Inferior parietal cortex (tissue), 1 donor: ENCODE data around the gene RPS16.
A peak's percentile ranks its signal among the peaks of the same experiment; 100 is the strongest.

Experiments
- DNase-seq: peaks from one replicate; pipeline ENCODE4 v3.0.0-alpha.2; 2016; ENCODE audit errors: extremely low spot score

Gene RPS16

DNA sequence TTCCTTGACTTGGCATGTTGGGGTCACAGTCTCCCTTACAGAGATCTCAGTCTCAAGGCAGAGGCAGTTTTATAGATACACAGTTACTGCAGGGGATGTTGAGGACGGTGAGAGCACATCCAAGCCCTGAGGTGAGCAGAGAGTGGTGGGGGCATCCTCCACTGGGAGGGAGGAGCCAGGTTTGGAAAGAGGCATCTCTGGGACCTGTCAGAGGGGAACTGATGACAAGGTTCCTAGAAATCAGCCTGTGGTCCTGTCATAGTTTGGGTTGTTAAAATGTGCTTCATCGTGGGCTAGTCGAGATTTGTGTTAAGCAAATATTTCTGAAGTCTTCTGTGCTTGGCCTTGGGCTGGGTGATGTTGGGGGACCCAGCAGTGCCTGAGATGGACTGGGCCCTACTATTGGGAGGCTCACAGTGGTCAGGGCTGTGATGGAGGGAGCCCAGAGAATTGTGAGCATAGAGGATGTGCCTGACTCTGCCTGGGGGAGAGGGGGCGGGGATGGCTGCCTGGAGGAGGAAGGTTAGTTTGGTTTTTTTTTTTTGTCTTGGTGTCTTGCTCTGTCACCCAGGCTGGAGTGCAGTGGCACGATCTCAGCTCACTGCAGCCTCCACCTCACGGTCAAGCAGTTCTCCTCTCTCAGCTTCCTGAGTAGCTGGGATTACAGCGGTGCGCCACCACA is 13.5 kb upstream of the RPS16 start:
- no peak for DNase-seq

GRCh38 chr19:39448271-39448670 is 12.5 kb upstream of the RPS16 start:
- no peak for DNase-seq

- no peak for DNase-seq
Measured at GRCh38 chr19:39446365-39447084, 10.8 kb upstream of the RPS16 start.

- peak; percentile 98 for DNase-seq
Measured at GRCh38 chr19:39445196-39446111, 9.7 kb upstream of the RPS16 start, which contains the start of gene SUPT5H. SUPT5H (plus strand) TSS chr19:39445582; CDS start chr19:39445891, 309 bp downstream.

DNA sequence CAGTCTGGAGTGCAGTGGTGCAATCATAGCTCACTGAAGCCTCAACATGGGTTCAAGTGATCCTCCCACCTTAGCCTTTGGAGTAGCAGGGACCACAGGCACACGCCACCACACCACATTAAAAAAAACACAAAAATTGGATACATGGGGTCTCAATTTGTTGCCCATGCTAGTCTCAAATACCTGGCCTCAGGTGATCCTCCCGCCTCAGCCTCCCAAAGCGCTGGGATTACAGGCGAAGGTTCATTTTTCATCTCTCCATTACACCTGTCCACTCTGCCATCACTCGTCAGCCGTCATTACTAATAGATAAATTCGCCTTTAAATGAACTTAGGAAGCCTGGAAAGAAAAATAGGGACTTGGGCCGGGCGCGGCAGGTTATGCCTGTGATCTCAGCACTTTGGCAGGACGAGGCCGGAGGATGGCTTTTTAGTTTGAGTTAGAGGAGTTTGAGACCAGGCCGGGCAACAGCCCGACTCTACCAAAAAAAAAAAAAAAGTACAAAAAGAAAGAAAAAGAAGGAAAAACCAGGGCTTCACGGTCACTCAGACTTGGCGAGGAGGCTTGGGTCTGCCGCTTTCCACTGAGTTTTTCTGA is 8.9 kb upstream of the RPS16 start:
- DNase-seq = no peak

GRCh38 chr19:39438270-39438934 is 2.7 kb upstream of the RPS16 start:
- no peak for DNase-seq

DNA sequence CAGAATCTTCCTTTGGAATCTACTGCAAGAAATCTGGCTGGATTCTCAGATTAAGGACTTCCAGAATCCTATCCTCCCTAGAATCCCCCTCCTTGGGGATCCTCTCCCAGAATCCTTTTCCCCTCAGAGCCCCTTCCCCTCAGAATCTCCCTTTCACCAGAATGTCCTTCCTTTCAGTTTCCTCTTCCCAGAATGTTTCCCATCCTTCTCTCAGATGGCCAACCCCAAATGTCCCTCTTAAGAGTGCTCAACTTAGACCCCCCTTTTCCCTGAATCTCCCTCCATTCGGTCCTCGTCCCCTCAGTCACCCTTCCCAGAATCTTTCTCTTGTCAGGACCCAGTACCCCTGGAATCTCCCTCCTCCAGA is 584 bp upstream of the RPS16 start:
- no peak for DNase-seq

DNA sequence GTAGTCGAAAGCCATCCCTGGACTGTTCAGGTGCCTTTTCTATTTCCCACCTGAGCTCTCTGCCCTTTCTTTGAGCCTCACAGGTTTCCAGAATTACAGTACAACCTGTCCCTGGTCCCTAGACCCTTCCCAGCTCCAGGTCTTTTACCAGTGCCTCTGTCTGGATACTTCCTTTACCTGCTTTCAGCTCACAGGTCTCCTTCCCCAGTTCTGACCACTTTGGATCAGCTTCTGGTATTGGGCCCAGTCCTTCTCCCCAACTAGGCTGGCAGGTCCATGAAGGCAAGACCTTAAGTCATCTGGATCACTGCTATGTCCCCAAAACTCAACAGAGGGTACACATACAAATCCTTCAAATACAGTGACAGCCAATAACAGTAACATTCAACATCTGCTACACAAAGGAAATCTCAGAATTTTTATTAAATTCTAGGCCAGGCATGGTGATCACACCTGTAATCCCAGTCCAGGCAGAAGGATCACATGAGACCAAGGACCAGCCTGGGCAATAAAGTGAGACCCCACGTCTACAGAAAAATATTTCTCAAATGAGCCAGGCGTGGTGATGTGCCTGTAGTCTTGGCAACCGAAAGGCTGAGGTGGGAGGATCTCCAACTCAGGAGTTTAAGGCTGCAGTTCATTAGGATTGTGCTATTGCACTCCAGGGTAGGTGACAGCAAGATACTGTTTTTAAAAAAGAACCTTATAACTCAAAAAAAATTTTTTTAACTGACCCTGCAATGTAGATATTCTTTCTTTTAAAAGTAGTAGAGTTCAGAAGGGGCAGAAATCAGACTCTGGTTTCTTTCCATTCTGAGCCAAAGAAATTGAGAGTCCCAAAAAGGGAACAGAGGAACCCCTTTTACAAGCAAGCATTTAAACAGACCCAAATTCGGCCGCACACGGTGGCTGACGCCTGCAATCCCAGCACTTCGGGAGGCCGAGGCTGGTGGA is 1.3 kb downstream of the RPS16 start:
- DNase-seq = no peak

DNA sequence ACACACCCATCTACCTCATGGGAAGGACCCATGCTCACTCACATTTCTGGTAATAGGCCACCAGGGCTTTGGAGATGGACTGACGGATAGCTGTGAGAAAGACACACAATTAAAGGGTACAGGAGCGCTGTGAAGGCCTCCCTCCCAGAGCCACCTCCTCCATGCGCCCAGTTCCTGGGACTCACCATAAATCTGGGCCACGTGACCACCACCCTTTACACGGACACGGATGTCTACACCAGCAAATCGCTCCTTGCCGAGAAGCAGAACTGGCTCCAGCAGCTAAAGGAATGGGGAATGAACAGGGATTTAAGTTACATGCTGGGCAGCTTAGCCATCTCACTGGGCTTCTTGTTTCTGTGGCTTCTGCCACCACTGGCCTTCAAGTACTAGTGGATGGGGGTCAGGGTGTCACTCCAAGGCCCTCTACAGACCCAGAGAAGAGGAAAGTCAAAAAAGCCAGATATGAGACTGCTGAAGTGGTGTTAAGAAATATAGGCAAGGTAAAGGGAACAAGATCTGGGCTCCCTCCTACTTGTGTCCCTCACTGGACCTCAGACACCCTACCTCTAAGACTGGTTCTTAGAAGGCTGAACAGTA is 2.2 kb downstream of the RPS16 start:
- DNase-seq = no peak

DNA sequence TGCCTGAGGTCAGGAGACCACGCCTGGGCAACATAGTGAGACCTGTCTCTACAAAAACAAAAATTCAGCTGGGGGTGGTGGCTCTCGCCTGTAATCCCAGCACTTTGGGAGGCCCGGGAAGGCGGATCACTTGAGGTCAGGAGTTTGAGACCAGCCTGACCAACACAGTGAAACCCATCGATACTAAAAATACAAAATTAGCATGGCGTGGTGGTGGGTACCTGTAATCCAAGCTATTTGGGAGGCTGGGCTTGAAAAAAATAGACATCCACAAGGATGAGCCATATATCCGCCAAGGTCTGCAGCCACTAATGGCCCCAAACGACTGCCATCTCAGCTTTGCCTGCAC is 3.1 kb downstream of the RPS16 start:
- DNase-seq = no peak

DNA sequence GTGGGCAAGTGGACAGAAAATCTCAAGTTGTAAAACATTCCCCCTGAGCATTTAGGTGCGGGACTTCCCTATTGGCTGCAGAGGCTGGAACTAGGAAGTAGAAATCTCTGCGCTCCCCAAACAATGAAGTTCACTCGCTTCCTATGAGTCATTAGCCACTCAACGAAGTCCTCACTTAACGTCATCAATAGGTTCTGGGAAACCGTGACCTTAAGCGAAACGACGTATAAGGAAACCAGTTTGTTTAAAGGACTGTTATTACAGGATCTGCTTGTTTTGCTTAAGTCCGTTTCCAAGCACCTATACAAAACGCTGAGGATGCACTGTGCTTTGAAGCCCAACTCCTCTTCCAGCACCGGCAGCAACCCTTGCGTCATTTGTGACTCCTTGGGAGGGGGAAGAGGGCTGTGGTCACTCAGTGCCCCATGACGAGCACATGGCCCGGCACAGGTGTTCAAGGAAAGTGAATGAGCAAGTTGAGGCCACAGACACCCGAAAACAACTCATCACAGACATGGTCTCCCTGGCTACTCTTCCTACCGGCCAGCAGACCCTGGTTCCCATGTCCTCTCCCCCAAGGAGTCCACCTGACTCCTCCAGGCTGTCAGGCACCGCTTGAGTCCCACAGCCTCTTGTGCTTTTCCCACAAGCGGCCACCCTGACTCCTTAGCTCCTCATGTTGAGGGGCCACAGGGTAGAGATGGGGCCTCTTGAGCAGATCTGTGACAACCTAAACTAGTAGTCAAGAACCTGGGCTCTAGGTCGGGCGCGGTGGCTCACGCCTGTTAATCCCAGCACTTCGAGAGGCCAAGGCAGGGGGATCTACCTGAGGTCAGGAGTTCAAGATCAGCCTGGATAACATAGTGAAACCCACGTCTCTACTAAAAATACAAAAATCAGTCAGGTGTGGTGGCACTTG is 4.8 kb downstream of the RPS16 start:
- no peak for DNase-seq

DNA sequence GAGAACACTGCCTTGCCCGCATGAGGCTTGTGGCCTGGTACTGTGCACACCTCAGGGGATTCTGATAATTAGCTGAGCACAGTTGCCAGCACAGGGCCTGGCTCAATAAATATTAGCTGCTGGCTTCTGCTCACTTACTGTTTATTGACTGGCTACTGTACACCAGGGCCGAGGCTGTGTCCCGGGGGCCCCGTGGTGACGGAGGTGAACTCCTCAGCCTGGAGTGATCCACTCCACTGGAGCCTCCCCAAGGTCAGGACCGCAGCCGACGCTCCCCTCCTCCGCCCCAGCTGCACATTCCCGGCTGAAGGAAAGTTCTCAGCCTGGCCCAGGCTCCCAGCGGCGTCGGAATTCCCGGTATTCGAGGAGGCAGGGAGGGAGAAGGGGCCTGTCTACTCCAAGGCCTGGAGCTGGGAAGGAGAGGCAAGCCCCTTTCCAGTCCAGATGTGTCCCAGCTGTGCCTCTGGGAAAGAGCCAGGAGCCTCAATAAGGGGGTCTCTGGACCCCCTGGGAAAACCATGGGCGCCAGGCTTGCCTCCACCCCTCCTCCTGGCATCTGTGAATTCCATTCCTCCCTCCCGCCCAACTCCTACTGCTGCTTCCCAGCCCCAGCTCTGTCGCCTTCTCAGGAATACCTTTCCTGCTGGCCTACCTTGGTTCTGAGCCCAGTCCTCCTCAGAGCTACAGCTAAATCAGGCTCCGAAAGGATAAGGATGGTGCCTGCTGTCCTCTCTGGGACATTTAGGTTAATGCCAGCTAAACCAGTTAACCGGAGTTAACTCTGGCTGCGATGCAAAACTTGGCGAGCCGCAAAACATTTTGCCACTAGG is 7.3 kb downstream of the RPS16 start:
- DNase-seq = no peak

DNA sequence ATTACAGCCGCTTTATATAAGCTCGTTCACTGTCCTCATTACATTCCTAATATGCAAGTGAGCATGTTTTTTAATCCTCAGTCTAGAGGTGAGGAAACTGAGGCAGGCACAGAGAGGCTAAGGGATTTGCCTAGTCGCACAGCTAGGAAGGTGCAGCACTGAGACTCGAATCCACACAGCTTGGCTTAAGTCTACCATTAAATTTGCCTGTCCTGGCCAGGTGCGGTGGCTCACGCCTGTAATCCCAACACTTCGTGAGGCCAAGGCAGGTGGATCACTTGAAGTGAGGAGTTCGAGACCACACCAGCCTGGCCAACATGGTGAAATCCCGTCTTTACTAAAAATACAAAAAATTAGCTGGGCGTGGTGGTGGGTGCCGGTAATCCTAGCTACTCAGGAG is 8.0 kb downstream of the RPS16 start:
- no peak for DNase-seq

DNA sequence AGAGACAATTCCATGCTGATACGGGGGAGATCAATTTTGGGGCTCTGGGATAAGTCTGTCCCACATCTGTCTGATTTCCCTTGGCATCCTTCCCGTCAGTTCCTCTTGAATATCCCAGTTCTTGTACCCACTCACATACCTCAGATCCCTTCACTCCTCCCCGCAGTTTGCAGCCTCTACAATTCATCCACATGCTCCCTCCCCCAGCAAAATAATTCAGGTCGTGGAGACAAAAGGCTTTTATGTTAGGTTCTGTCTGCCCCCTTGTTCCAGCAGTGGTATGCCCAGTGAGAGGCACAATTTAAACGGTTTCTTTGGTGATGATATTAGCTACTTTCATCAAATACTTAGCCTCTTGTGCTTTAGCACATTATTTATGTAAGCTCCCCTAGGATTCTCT is 9.6 kb downstream of the RPS16 start:
- no peak for DNase-seq

DNA sequence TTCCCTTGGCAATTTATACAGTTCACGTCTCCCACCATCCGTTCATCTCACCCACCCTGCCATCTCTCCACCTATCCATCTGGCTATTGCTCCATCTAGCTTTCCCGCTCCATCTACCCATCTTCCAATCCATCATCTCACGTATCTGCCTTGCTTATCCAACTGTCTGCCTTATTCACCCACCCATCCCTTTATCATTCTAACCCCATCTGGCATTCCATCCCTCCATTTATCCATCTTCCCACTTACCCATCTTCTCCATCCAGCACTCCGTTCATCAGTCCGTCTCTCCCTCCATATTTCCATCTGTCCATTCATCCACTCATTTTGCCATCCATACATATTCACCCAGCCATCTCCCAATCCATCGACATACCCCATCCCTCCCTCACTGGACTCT is 10.0 kb downstream of the RPS16 start:
- no peak for DNase-seq

GRCh38 chr19:39424934-39425333 is 10.8 kb downstream of the RPS16 start:
- DNase-seq = no peak

- no peak for DNase-seq
Measured at GRCh38 chr19:39423258-39424086, 12.3 kb downstream of the RPS16 start.
